ENCODE data around the gene FIZ1.

- TF ChIP-seq CTCF (IDR thresholded peaks at IDR 0.05; ENCODE audit: insufficient read depth, low read length) (no peak), GABPA (IDR thresholded peaks at IDR 0.05; ENCODE audit: low read depth) (no peak)
These were observed 55.8 kb downstream of the FIZ1 start for GRCh38 chr19:55543567-55543966.
